Anterior cingulate cortex (tissue), 58 donors: ENCODE results near the gene TMEM95.
"Not testable (repeated sequence)": the region's sequence is repeated elsewhere in the genome, so short reads cannot be mapped to it uniquely, and the experiment has no call there.

ENCODE experiments used
- DNase-seq, 58 donors: peaks; one replicate each; lab custom pipeline; 2025; lab: John Stamatoyannopoulos, UW

The TMEM95 gene

GRCh38 chr17:7322520-7323194 lies 32.3 kb upstream of the TMEM95 start:
- DNase-seq, result no peak

- DNase-seq, result peak in 9 of 58 donors; percentile 2 to 38 (median 14)
Observed at GRCh38 chr17:7323731-7324437, 31.1 kb upstream of the TMEM95 start.

GRCh38 chr17:7324438-7324779 lies 30.5 kb upstream of the TMEM95 start:
- DNase-seq, result no peak

GRCh38 chr17:7325031-7325528 lies 29.9 kb upstream of the TMEM95 start:
- no peak for DNase-seq

GRCh38 chr17:7326186-7326585 lies 28.8 kb upstream of the TMEM95 start:
- no peak for DNase-seq

- DNase-seq, result no peak
Observed at GRCh38 chr17:7327056-7327455, 27.9 kb upstream of the TMEM95 start.

- no peak for DNase-seq
Observed at GRCh38 chr17:7327501-7327900, 27.5 kb upstream of the TMEM95 start.

- DNase-seq, result no peak
Observed at GRCh38 chr17:7328009-7328408, 26.9 kb upstream of the TMEM95 start.

- peak in 3 of 58 donors; percentile 31 to 53 (median 51) for DNase-seq
Observed at GRCh38 chr17:7328840-7329373, 26.0 kb upstream of the TMEM95 start, which contains the start of gene NEURL4. Gene NEURL4, minus strand, starts transcription at chr17:7329335. Its CDS starts 23 bp downstream, at chr17:7329312.

- peak; percentile 89 to 100 (median 97) for DNase-seq
Observed at GRCh38 chr17:7329374-7329996, 25.5 kb upstream of the TMEM95 start.

- DNase-seq, result peak in 54 of 58 donors; percentile 43 to 92 (median 75)
Observed at GRCh38 chr17:7329997-7330637, 24.8 kb upstream of the TMEM95 start.

- no peak for DNase-seq
Observed at GRCh38 chr17:7330638-7331015, 24.3 kb upstream of the TMEM95 start.

- DNase-seq, result no peak
Observed at GRCh38 chr17:7332111-7332510, 22.8 kb upstream of the TMEM95 start.

GRCh38 chr17:7332600-7333069 lies 22.3 kb upstream of the TMEM95 start:
- not testable (repeated sequence) for DNase-seq

- no peak for DNase-seq
Observed at GRCh38 chr17:7334938-7335538, 19.9 kb upstream of the TMEM95 start.

GRCh38 chr17:7335765-7336164 lies 19.2 kb upstream of the TMEM95 start:
- not testable (repeated sequence) for DNase-seq

GRCh38 chr17:7336240-7337175 lies 18.4 kb upstream of the TMEM95 start, which contains the start of gene ACAP1:
Gene ACAP1, plus strand, starts transcription at chr17:7336529. Its CDS starts 206 bp downstream, at chr17:7336735.
- no peak for DNase-seq

GRCh38 chr17:7337600-7337999 lies 17.4 kb upstream of the TMEM95 start:
- DNase-seq, result not testable (repeated sequence)

- DNase-seq, result no peak
Observed at GRCh38 chr17:7340179-7340578, 14.8 kb upstream of the TMEM95 start.
